Body of pancreas (tissue), 4 donors: Measurements from ENCODE around the gene DTYMK. TPM values are rescaled to one million over a fixed set of nuclear protein-coding genes. Genes with fewer than 3 reads are reported as not detected.

Experiments used
- ATAC-seq: fragments of 150-250 bp; one replicate; pipeline ENCODE4 v1.9.1; 2016
- DNase-seq, 4 donors: peaks; one replicate each; pipeline ENCODE4 v3.0.0-alpha.2; 2019
- H3K27ac ChIP-seq, 4 donors: fragments of 200-600 bp; sonication (generic); 1 replicate in 3 of 4; 2 replicates in 1 of 4; pipeline versions ENCODE4 v1.5.1 to v1.6.1; 2016 to 2019; ENCODE audit warnings: mild to moderate bottlenecking in 1 of 4, mixed read lengths in 1 of 4, moderate library complexity in 1 of 4
- H3K27me3 ChIP-seq, 2 donors: fragments of 200-600 bp; sonication (generic); one replicate each; pipeline ENCODE4 v1.6.0; 2016; ENCODE audit warnings: mild to moderate bottlenecking in 1 of 2
- H3K36me3 ChIP-seq, 2 donors: fragments of 200-600 bp; sonication (generic); replicated peaks in 1 of 2; 2 replicates each; pipeline ENCODE4 v1.5.1; 2016; ENCODE audit warnings: low read depth in 2 of 2; ENCODE audit not compliant: insufficient read depth in 1 of 2
- H3K4me1 ChIP-seq: fragments of 200-600 bp; sonication (generic); one replicate; pipeline ENCODE4 v1.6.0; 2016
- H3K4me3 ChIP-seq, 2 donors: fragments of 200-600 bp; sonication (generic); 1 replicate in 1 of 2; 2 replicates in 1 of 2; pipeline ENCODE4 v1.5.1; 2016 to 2019
- H3K9me3 ChIP-seq, 3 donors: fragments of 200-600 bp; sonication (generic); 1 replicate in 2 of 3; 2 replicates in 1 of 3; pipeline ENCODE4 v1.5.1; 2016
- POLR2A ChIP-seq, 3 donors: fragments of 450-650 bp; IDR thresholded peaks; one replicate each; pipeline ENCODE4 v1.6.1; 2016; ENCODE audit warnings: antibody characterized with exemption in 3 of 3, mild to moderate bottlenecking in 2 of 3
- WGBS, 2 donors: methylation state at CpG; one replicate each; pipeline ENCODE4 v1.1.5; 2017; 5-methylcytosine and 5-hydroxymethylcytosine counted together
- intact Hi-C: fragments of 100-400 bp; cut with DNase I; formaldehyde crosslinking; loops from one replicate; pipeline ENCODE4 v1.15.1; 2023
- total RNA-seq, 2 donors: library from RNA; depleted of rRNA; stranded (reverse); fragments of >200 nt; gene quantifications; one replicate each; pipeline ENCODE4 v1.1.0, GENCODE V29; 2016
- TF ChIP-seq, protein P1 (sequence below), 7 experiments: fragments of 450-650 bp in 4 of 7; fragments of 200-600 bp in 3 of 7; sonication (generic) in 3 of 7; IDR thresholded peaks; one replicate each; pipeline ENCODE4 v1.5.1; 2016 to 2019; ENCODE audit warnings: antibody characterized with exemption in 7 of 7

Gene DTYMK
- total RNA-seq, 2 donors from 2014 or later = 5.7 to 12.5 TPM

DNA sequence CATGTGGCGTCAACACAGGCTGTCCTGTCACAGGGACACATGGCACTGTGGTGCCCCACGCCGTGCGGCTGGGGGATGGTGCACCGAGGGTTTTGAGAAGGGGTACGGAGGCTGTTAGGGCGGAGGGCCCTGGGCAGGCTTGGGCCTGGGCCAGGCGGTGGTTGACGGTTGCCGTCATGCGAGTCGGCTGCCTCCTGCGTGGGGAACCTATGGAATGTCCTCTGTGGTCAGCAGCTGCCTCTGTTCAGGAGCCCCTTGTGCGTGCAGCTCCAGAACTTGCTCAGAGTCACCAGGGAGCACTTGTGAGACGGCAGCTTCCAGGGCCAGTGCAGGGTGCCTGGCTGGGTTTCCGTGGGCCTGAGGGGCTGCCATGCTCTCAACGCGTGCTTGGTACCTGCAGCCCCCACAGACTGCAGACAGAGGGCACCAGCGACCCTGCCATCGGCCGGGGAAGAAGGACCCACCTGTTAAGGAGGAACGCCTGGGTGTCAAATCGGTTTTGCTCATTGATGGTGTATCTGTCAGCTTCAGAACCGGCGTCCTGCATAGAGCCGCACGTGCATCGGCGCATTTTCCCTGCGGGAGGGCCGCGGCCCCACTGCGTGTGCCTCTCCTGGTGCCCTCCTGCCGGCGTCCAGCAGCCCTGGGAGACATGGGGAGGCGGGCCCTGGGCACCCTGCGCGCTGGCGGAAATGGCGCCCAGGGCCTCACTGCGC, 37.8 kb upstream of the DTYMK start:
- Histone ChIP-seq H3K4me3 (no peak overlapping the region), H3K9me3 (peaks cover 0 to 3% (median 0%) of the 10 kb centered on the region in 3 donors), H3K27me3 (no peaks in the 10 kb centered on the region), H3K4me1 (no peaks in the 10 kb centered on the region), H3K36me3 (peaks cover 0 to 18% of the 10 kb centered on the region in 2 donors), H3K27ac (no peak overlapping the region)
- no peak for ATAC-seq
- no peak for TF ChIP-seq POLR2A (IDR thresholded peaks at IDR 0.05)
- TF ChIP-seq, protein P1, sequence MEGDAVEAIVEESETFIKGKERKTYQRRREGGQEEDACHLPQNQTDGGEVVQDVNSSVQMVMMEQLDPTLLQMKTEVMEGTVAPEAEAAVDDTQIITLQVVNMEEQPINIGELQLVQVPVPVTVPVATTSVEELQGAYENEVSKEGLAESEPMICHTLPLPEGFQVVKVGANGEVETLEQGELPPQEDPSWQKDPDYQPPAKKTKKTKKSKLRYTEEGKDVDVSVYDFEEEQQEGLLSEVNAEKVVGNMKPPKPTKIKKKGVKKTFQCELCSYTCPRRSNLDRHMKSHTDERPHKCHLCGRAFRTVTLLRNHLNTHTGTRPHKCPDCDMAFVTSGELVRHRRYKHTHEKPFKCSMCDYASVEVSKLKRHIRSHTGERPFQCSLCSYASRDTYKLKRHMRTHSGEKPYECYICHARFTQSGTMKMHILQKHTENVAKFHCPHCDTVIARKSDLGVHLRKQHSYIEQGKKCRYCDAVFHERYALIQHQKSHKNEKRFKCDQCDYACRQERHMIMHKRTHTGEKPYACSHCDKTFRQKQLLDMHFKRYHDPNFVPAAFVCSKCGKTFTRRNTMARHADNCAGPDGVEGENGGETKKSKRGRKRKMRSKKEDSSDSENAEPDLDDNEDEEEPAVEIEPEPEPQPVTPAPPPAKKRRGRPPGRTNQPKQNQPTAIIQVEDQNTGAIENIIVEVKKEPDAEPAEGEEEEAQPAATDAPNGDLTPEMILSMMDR (IDR thresholded peaks at IDR 0.05) = no peak
- 96 to 99% methylated on average over 14 to 40 of the region's 41 CpGs for WGBS, 2 donors
- intact Hi-C loops = no loop called here
- no peak for DNase-seq

DNA sequence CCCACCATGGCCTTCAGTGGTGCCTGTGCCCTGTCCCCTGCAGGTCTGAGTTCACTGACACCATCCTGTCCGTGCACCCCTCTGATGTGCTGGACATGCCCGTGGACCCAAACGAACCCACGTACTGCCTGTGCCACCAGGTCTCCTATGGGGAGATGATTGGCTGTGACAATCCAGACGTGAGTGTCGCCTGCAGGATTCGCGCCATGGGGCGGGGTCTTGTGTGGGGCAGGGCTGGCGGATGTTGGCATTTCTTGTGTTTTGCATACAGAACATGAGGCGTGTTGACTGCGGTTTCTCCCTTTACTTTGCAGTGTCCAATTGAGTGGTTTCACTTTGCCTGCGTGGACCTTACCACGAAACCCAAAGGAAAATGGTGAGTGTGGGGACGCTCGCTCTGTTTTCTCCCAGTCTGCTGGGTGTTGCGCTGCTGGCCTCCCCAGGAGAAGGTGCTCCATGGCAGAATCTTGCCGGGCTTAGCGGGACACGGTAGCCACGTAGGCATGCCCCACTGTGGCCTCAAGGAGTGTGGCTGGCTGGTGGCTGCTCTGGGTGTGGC, 36.4 kb upstream of the DTYMK start:
- Histone ChIP-seq H3K36me3 (peaks cover 0 to 18% of the 10 kb centered on the region in 2 donors), H3K27me3 (no peaks in the 10 kb centered on the region), H3K4me3 (no peak overlapping the region), H3K27ac (no peak overlapping the region), H3K9me3 (peaks cover 0 to 3% (median 0%) of the 10 kb centered on the region in 3 donors), H3K4me1 (no peaks in the 10 kb centered on the region)
- 97 to 99% methylated on average over 17 to 20 of the region's 21 CpGs for WGBS, 2 donors
- intact Hi-C loops = no loop called here
- TF ChIP-seq POLR2A (IDR thresholded peaks at IDR 0.05) = no peak
- TF ChIP-seq, protein P1 (IDR thresholded peaks at IDR 0.05) = no peak
- no peak for DNase-seq
- ATAC-seq = no peak

DNA sequence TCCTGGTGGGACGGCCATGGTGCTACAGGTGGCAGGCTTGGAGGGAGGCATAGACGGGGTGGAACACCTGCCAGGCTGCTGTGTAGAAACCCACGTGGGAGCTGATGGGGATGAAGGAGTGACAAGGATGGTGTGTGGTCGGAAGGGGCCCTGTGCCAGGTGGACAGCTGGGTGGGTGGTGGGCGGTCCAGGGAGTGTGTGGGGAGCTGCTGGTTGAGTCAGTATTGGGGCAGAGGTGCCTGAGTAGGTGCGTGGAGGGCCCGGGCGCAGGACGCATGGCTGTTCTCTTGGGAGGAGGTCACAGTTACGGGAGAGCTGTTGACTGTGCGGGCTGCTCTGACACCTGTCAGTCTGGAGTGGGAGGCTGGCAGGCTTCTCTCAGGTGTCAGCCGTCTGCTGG, 35.2 kb upstream of the DTYMK start:
- H3K9me3 ChIP-seq = peaks cover 0 to 3% (median 0%) of the 10 kb centered on the region in 3 donors
- H3K27me3 ChIP-seq = no peaks in the 10 kb centered on the region
- H3K4me3 ChIP-seq = no peak overlapping the region
- ATAC-seq (no peak), DNase-seq (no peak)
- no peak overlapping the region for H3K27ac ChIP-seq
- 88 to 92% methylated on average over 11 to 12 of the region's 12 CpGs for WGBS, 2 donors
- TF ChIP-seq POLR2A (IDR thresholded peaks at IDR 0.05) = no peak
- TF ChIP-seq, protein P1 (IDR thresholded peaks at IDR 0.05) = no peak
- H3K36me3 ChIP-seq = peaks cover 0 to 18% of the 10 kb centered on the region in 2 donors
- H3K4me1 ChIP-seq = no peaks in the 10 kb centered on the region
- intact Hi-C loops = no loop called here

DNA sequence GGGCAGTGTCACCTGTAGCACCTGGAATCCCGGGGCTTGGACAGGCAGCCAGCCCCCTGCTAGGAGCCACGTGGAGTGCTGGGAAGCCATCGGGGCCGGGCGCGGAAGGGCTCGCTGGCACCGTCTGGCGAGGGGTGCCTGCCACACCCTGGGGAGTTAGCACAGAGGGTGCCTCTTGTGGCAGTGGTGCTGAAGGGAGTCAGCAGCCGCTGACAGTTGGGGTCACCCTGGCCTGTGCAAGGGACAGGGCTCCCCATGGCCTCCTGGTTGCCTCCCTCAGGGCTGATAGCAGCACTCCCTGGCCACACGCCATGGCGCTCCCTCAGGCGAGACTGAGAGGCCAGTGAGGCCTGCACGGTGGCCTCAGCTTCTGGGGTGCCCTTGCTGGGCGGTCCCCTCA, 33.9 kb upstream of the DTYMK start:
- WGBS, 2 donors = 90 to 97% methylated on average over 9 to 14 of the region's 15 CpGs
- no peak for ATAC-seq

More for the DNA sequence above, 33.9 kb upstream of the DTYMK start:
- no peak for TF ChIP-seq POLR2A (IDR thresholded peaks at IDR 0.05)
- TF ChIP-seq, protein P1 (IDR thresholded peaks at IDR 0.05) = no peak
- H3K27me3 ChIP-seq = no peaks in the 10 kb centered on the region
- peaks cover 0 to 18% of the 10 kb centered on the region in 2 donors for H3K36me3 ChIP-seq
- intact Hi-C loops = no loop called here
- H3K9me3 ChIP-seq = peaks cover 0 to 3% (median 0%) of the 10 kb centered on the region in 3 donors
- no peak overlapping the region for H3K27ac ChIP-seq
- no peaks in the 10 kb centered on the region for H3K4me1 ChIP-seq
- no peak overlapping the region for H3K4me3 ChIP-seq
- DNase-seq = no peak
